Retina (tissue), 1 donor: ENCODE results near the gene MIER2.

Experiments
- DNase-seq: peaks from one replicate; pipeline ENCODE4 v3.0.0-alpha.2; 2016

Gene MIER2

GRCh38 chr19:328025-328505 is 16.5 kb downstream of the MIER2 start:
- DNase-seq: no peak

- no peak for DNase-seq
Measured at GRCh38 chr19:327291-328024, 17.1 kb downstream of the MIER2 start.

GRCh38 chr19:326871-327270 is 17.7 kb downstream of the MIER2 start:
- no peak for DNase-seq

GRCh38 chr19:325937-326565 is 18.5 kb downstream of the MIER2 start:
- DNase-seq: no peak

GRCh38 chr19:325173-325936 is 19.2 kb downstream of the MIER2 start:
- no peak for DNase-seq

- no peak for DNase-seq
Measured at GRCh38 chr19:324716-325115, 19.9 kb downstream of the MIER2 start.

- no peak for DNase-seq
Measured at GRCh38 chr19:322616-323015, 22.0 kb downstream of the MIER2 start.

- no peak for DNase-seq
Measured at GRCh38 chr19:318509-318774, 26.2 kb downstream of the MIER2 start.

GRCh38 chr19:317710-318508 is 26.7 kb downstream of the MIER2 start:
- DNase-seq: no peak

GRCh38 chr19:315811-316210 is 28.8 kb downstream of the MIER2 start:
- DNase-seq: no peak

- DNase-seq: no peak
Measured at GRCh38 chr19:313988-314815, 30.4 kb downstream of the MIER2 start.

- no peak for DNase-seq
Measured at GRCh38 chr19:313169-313987, 31.2 kb downstream of the MIER2 start.

- DNase-seq: no peak
Measured at GRCh38 chr19:311813-312261, 32.8 kb downstream of the MIER2 start.

GRCh38 chr19:310781-311496 is 33.7 kb downstream of the MIER2 start:
- DNase-seq: no peak

GRCh38 chr19:310141-310651 is 34.4 kb downstream of the MIER2 start:
- peak; percentile 71 for DNase-seq

GRCh38 chr19:309206-309565 is 35.4 kb downstream of the MIER2 start:
- DNase-seq: no peak

- DNase-seq: no peak
Measured at GRCh38 chr19:308471-309205, 36.0 kb downstream of the MIER2 start.

GRCh38 chr19:307793-308420 is 36.7 kb downstream of the MIER2 start:
- no peak for DNase-seq

- no peak for DNase-seq
Measured at GRCh38 chr19:307111-307531, 37.5 kb downstream of the MIER2 start.
